ENCODE data around the gene KRT73. TPM values are rescaled to one million over a fixed set of nuclear protein-coding genes. Genes with fewer than 3 reads are reported as not detected.

KRT73 gene
- total and polyA plus RNA-seq, 2 donors (not counting 3 experiments of a cell fraction or from before 2014, with no cell fraction given), result not detected

DNA sequence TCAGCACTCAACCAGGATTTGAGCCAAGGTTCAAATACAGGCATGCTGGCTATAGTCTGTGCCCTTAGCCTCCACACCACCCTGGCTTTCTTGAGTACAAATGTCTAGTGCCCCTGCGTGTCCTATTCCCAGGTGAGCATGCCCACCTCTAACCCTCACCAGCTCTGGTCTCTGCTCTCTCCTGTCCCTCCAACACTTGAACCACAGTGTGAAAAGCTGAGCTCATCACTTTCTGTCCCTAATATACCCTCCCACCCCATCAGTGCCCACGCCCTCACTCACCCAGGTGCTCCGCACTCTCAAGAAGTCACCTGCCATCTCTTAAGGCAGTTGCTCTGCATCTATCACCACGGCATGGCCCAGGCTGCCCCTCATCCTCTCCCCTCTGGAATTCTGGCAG, 58.4 kb downstream of the KRT73 start:
- Histone ChIP-seq H3K9me1 (replicated peaks; ENCODE audit: control insufficient read depth, extremely low read depth, insufficient read depth, low read length) (no peaks in the 10 kb centered on the region), H3K27me3 (ENCODE audit: control insufficient read depth in 2 of 2, insufficient read depth in 2 of 2, low read length in 2 of 2) (peaks cover 4 to 7% of the 10 kb centered on the region in 2 experiments), H3K4me1 (ENCODE audit: control insufficient read depth, extremely low read depth, insufficient read depth, low read length) (no peaks in the 10 kb centered on the region), H3K4me3 (replicated peaks in 1 of 3; ENCODE audit: insufficient read depth in 1 of 3, low read depth in 1 of 3, low read length in 3 of 3) (no peak overlapping the region), H4K20me1 (replicated peaks; ENCODE audit: control insufficient read depth, extremely low read depth, insufficient read depth, low read length) (no peaks in the 10 kb centered on the region), H3K9me3 (replicated peaks; ENCODE audit: control insufficient read depth, insufficient read depth, low read length) (no peaks in the 10 kb centered on the region), H3K79me2 (ENCODE audit: control insufficient read depth, insufficient read depth, low read length) (no peaks in the 10 kb centered on the region), H3K36me3 (ENCODE audit: control insufficient read depth in 2 of 2, extremely low read depth in 1 of 2, insufficient read depth in 2 of 2, low read length in 2 of 2) (no peaks in the 10 kb centered on the region), H3K27ac (ENCODE audit: insufficient read depth, low read depth, low read length) (no peak overlapping the region), H3K9ac (replicated peaks; ENCODE audit: extremely low read depth, insufficient read depth, low read length) (no peak overlapping the region), H2AFZ (ENCODE audit: low read depth, low read length) (no peak overlapping the region), H3K4me2 (ENCODE audit: insufficient read depth, low read length) (no peak overlapping the region)
- FAIRE-seq, result no peak
- ChIA-PET POLR2A (no interaction called here), CTCF (interaction anchor here (0.6 to 1.1 kb wide), 3 partner anchors 306 to 421 kb away, joined by 3 to 4 read pairs (median 3); no protein-coding TSS in a partner anchor)
- DNase-seq (ENCODE audit: low read depth, low spot score), result no peak
- intact Hi-C loops (cut with micrococcal nuclease) (no loop called here), dilution Hi-C loops (cut with MboI; ENCODE audit: extremely low pct_ligation_motif_present, low sequenced_read_pairs) (no loop called here)
- no peak for TF ChIP-seq JUN (IDR thresholded peaks at IDR 0.05; ENCODE audit: borderline replicate concordance, insufficient read depth, insufficient read length, low read depth)
- TF ChIP-seq FOS (IDR thresholded peaks at IDR 0.05; ENCODE audit: borderline replicate concordance, insufficient read depth, low read length), result no peak
- no peak for TF ChIP-seq POLR2AphosphoS5 (IDR thresholded peaks at IDR 0.05; ENCODE audit: insufficient read depth, low read depth, low read length)
- TF ChIP-seq EZH2 (IDR thresholded peaks at IDR 0.05; ENCODE audit: borderline replicate concordance, low read depth, low read length, severe bottlenecking), result no peak
- no peak for TF ChIP-seq MYC (IDR thresholded peaks at IDR 0.05; ENCODE audit: low read depth, low read length)
- no TSS peak for BruUV-seq (replicated peaks)

DNA sequence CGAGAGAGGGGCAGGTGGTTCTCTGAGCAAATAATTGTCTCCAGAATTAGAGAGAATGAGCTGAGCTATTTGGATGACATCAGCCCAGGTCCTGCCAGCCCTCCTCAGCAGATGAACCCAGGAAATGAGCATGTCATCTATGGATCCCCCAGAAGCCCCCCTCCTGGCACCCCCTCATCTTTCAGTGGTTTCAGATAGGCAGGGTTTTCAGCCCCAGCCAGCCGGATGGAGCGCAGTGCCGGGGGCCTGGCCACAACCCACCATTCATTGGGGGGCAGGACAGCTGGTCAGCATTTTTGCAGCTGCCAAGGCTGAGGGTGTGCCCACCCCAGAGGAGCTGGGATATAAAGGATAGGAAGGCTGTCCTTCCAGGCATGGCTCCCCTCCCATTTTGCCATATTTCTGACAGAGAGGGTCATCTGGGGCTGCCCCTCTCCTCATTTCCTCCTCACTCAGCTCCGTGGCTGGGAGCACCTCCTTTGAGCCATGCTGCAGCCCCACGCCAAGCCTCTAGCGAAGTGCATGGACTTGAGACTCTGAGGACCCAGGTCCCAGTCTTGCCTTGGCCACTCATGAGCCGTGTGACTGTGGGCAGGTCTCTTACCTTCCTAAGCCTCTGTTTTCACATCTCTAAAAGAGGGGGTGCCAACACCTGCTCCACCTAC, 59.4 kb downstream of the KRT73 start:
- BruUV-seq (replicated peaks), result no TSS peak
- Histone ChIP-seq H3K9ac (replicated peaks; ENCODE audit: extremely low read depth, insufficient read depth, low read length) (no peak overlapping the region), H3K79me2 (ENCODE audit: control insufficient read depth, insufficient read depth, low read length) (no peaks in the 10 kb centered on the region), H3K4me2 (ENCODE audit: insufficient read depth, low read length) (no peak overlapping the region), H2AFZ (ENCODE audit: low read depth, low read length) (no peak overlapping the region), H4K20me1 (replicated peaks; ENCODE audit: control insufficient read depth, extremely low read depth, insufficient read depth, low read length) (no peaks in the 10 kb centered on the region), H3K27ac (ENCODE audit: insufficient read depth, low read depth, low read length) (no peak overlapping the region), H3K4me3 (replicated peaks in 1 of 3; ENCODE audit: insufficient read depth in 1 of 3, low read depth in 1 of 3, low read length in 3 of 3) (no peak overlapping the region), H3K36me3 (ENCODE audit: control insufficient read depth in 2 of 2, extremely low read depth in 1 of 2, insufficient read depth in 2 of 2, low read length in 2 of 2) (no peaks in the 10 kb centered on the region), H3K27me3 (ENCODE audit: control insufficient read depth in 2 of 2, insufficient read depth in 2 of 2, low read length in 2 of 2) (peaks cover under 1 to 4% of the 10 kb centered on the region in 2 experiments), H3K9me1 (replicated peaks; ENCODE audit: control insufficient read depth, extremely low read depth, insufficient read depth, low read length) (no peaks in the 10 kb centered on the region), H3K9me3 (replicated peaks; ENCODE audit: control insufficient read depth, insufficient read depth, low read length) (no peaks in the 10 kb centered on the region), H3K4me1 (ENCODE audit: control insufficient read depth, extremely low read depth, insufficient read depth, low read length) (no peaks in the 10 kb centered on the region)
- ChIA-PET POLR2A (no interaction called here), CTCF (no interaction called here)
- DNase-seq (ENCODE audit: low read depth, low spot score), result no peak
- intact Hi-C loops (cut with micrococcal nuclease) (no loop called here), dilution Hi-C loops (cut with MboI; ENCODE audit: extremely low pct_ligation_motif_present, low sequenced_read_pairs) (no loop called here)
- FAIRE-seq, result no peak
- no peak for TF ChIP-seq JUN (IDR thresholded peaks at IDR 0.05; ENCODE audit: borderline replicate concordance, insufficient read depth, insufficient read length, low read depth)
- TF ChIP-seq FOS (IDR thresholded peaks at IDR 0.05; ENCODE audit: borderline replicate concordance, insufficient read depth, low read length), result no peak
- TF ChIP-seq, protein P1, sequence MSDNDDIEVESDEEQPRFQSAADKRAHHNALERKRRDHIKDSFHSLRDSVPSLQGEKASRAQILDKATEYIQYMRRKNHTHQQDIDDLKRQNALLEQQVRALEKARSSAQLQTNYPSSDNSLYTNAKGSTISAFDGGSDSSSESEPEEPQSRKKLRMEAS (IDR thresholded peaks at IDR 0.05; ENCODE audit: insufficient read depth, insufficient read length), result no peak
- TF ChIP-seq POLR2A (IDR thresholded peaks at IDR 0.05; ENCODE audit: low read depth, low read length), result no peak
- TF ChIP-seq POLR2AphosphoS5 (IDR thresholded peaks at IDR 0.05; ENCODE audit: insufficient read depth, low read depth, low read length), result no peak
- TF ChIP-seq EZH2 (IDR thresholded peaks at IDR 0.05; ENCODE audit: borderline replicate concordance, low read depth, low read length, severe bottlenecking), result no peak
- TF ChIP-seq GATA2 (IDR thresholded peaks at IDR 0.05; ENCODE audit: insufficient read depth, insufficient read length, low read depth, low read length), result no peak
- TF ChIP-seq MYC (IDR thresholded peaks at IDR 0.05; ENCODE audit: low read depth, low read length), result no peak
- TF ChIP-seq, protein P2, sequence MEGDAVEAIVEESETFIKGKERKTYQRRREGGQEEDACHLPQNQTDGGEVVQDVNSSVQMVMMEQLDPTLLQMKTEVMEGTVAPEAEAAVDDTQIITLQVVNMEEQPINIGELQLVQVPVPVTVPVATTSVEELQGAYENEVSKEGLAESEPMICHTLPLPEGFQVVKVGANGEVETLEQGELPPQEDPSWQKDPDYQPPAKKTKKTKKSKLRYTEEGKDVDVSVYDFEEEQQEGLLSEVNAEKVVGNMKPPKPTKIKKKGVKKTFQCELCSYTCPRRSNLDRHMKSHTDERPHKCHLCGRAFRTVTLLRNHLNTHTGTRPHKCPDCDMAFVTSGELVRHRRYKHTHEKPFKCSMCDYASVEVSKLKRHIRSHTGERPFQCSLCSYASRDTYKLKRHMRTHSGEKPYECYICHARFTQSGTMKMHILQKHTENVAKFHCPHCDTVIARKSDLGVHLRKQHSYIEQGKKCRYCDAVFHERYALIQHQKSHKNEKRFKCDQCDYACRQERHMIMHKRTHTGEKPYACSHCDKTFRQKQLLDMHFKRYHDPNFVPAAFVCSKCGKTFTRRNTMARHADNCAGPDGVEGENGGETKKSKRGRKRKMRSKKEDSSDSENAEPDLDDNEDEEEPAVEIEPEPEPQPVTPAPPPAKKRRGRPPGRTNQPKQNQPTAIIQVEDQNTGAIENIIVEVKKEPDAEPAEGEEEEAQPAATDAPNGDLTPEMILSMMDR (IDR thresholded peaks at IDR 0.05; ENCODE audit: extremely low read depth in 1 of 2, insufficient read depth in 1 of 2, low read depth in 1 of 2, low read length in 2 of 2), result no peak
